ENCODE measurements around the gene FANCC. TPM values are rescaled to one million over a fixed set of nuclear protein-coding genes. Genes with fewer than 3 reads are reported as not detected.

Gene FANCC
- total and polyA plus RNA-seq, 2 donors (not counting 1 experiment from before 2014, with no cell fraction given) = 8.9 to 9.0 TPM

DNA sequence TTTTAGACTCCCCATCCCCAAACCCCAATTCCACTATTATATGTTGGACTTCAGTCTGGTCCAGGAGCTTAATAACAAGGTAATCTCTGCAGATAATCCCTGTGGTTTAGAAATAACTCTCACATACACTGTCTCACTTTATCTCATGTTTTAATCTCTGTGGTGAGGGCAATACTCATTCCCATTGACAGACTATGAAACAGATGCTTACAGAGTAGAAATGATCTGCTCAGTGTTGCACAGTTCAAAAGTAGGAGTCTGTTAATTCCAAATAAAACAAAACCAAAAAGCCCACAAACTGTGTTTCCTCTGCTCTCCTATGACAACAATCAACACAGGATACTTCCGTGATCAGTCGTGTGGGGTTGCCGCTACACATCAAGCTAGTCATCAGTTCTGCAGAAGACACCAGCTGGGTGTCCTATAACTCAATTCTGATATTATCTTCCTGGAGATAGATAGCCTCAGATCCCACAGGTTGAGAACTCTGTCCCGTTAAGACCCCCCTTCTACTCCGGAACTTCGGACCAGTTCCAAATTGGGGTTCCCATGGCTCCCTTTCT is 26.3 kb upstream of the FANCC start:
- no peak for TF ChIP-seq EZH2 (IDR thresholded peaks at IDR 0.05; ENCODE audit: low read length, missing control alignments)
- TF ChIP-seq, protein P1, sequence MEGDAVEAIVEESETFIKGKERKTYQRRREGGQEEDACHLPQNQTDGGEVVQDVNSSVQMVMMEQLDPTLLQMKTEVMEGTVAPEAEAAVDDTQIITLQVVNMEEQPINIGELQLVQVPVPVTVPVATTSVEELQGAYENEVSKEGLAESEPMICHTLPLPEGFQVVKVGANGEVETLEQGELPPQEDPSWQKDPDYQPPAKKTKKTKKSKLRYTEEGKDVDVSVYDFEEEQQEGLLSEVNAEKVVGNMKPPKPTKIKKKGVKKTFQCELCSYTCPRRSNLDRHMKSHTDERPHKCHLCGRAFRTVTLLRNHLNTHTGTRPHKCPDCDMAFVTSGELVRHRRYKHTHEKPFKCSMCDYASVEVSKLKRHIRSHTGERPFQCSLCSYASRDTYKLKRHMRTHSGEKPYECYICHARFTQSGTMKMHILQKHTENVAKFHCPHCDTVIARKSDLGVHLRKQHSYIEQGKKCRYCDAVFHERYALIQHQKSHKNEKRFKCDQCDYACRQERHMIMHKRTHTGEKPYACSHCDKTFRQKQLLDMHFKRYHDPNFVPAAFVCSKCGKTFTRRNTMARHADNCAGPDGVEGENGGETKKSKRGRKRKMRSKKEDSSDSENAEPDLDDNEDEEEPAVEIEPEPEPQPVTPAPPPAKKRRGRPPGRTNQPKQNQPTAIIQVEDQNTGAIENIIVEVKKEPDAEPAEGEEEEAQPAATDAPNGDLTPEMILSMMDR (conservative IDR thresholded peaks at IDR 0.05 in 1 of 2, IDR thresholded peaks at IDR 0.05 in 1 of 2; ENCODE audit: low read depth in 1 of 2, low read length in 2 of 2) = no peak
- no peaks in the 10 kb centered on the region for H3K27me3 ChIP-seq (ENCODE audit: control insufficient read depth, insufficient read depth, low read length)

DNA sequence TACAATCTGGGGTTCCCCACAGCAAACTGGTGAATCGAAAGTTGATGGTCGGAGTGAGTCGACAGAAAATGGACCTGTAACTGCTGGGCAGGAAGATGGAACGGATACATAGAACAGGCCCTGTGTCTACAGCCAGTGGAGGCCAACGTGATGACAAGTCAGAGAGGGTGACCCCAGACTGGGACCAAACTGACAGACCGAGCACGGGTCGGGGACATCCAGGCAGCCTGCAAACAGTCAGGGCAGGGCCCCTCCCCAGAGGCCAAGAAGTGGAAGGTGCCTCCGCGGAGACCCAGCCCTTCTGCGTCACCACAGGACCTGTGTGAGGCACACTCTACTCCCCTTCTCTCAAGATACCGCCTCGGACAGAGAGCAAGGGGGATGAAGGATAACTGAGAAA is 25.1 kb upstream of the FANCC start:
- Histone ChIP-seq H4K20me1 (ENCODE audit: control insufficient read depth, extremely low read depth, insufficient read depth, low read length) (no peaks in the 10 kb centered on the region), H3K36me3 (ENCODE audit: control insufficient read depth, insufficient read depth, low read length) (no peaks in the 10 kb centered on the region), H3K9me3 (ENCODE audit: control insufficient read depth, insufficient read depth, low read depth, low read length) (no peaks in the 10 kb centered on the region), H3K4me1 (ENCODE audit: control insufficient read depth, extremely low read depth, insufficient read depth, low read length) (no peaks in the 10 kb centered on the region), H3K4me2 (ENCODE audit: extremely low read depth, insufficient read depth, low read length) (no peak overlapping the region), H3K9ac (ENCODE audit: insufficient read depth, low read length) (no peak overlapping the region), H3K27ac (ENCODE audit: insufficient read depth, low read length) (no peak overlapping the region), H3K4me3 (replicated peaks in 1 of 4; ENCODE audit: control extremely low read depth in 1 of 4, insufficient read depth in 1 of 4, low read depth in 3 of 4, low read length in 4 of 4) (no peak overlapping the region), H3K79me2 (ENCODE audit: control insufficient read depth, insufficient read depth, low read length) (no peaks in the 10 kb centered on the region), H3K27me3 (ENCODE audit: control insufficient read depth, insufficient read depth, low read length) (no peaks in the 10 kb centered on the region), H2AFZ (ENCODE audit: low read length) (no peak overlapping the region)
- TF ChIP-seq, protein P1 (conservative IDR thresholded peaks at IDR 0.05 in 1 of 2, IDR thresholded peaks at IDR 0.05 in 1 of 2; ENCODE audit: low read depth in 1 of 2, low read length in 2 of 2) = no peak
- no peak for TF ChIP-seq EZH2 (IDR thresholded peaks at IDR 0.05; ENCODE audit: low read length, missing control alignments)
- no peak for DNase-seq (ENCODE audit: low read depth in 2 of 2)

More for the DNA sequence above, 26.3 kb upstream of the FANCC start:
- Histone ChIP-seq H3K9ac (ENCODE audit: insufficient read depth, low read length) (no peak overlapping the region), H3K4me1 (ENCODE audit: control insufficient read depth, extremely low read depth, insufficient read depth, low read length) (no peaks in the 10 kb centered on the region), H2AFZ (ENCODE audit: low read length) (no peak overlapping the region), H3K4me2 (ENCODE audit: extremely low read depth, insufficient read depth, low read length) (no peak overlapping the region), H3K36me3 (ENCODE audit: control insufficient read depth, insufficient read depth, low read length) (no peaks in the 10 kb centered on the region), H3K27ac (ENCODE audit: insufficient read depth, low read length) (no peak overlapping the region), H4K20me1 (ENCODE audit: control insufficient read depth, extremely low read depth, insufficient read depth, low read length) (no peaks in the 10 kb centered on the region), H3K9me3 (ENCODE audit: control insufficient read depth, insufficient read depth, low read depth, low read length) (no peaks in the 10 kb centered on the region), H3K79me2 (ENCODE audit: control insufficient read depth, insufficient read depth, low read length) (no peaks in the 10 kb centered on the region), H3K4me3 (replicated peaks in 1 of 4; ENCODE audit: control extremely low read depth in 1 of 4, insufficient read depth in 1 of 4, low read depth in 3 of 4, low read length in 4 of 4) (no peak overlapping the region)
- DNase-seq (ENCODE audit: low read depth in 2 of 2) = peak in 1 of 2 donors; percentile 23

DNA sequence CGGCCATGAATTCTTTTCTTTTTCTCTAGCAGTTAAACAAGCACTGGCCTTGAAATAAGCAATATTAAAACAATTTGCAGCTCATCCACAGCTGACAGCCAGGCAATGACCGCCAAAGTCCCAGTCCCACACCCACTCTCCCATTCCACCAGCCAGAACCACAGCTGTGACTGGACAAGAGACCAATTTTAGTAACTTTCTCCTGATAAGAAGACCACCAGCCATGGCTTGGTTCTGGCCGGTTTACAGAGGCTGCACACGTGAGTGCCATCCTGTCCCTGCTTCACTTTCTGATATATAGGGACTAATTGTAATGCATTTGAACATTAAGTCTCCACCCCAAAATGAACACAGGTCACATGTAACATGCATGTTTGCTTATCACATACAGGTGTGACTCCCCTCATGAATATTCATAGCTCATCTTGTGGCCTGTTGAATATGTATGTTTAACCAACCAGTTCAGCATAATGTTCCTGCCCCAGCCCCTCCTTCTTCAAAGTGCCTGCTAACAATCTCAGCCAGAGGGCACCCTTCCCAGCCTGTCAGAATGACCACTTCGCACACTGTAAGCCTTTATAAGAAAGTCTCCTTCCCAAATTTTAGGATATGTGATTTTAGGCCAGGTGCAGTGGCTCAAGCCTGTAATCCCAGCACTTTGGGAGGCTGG is 23.9 kb upstream of the FANCC start:
- TF ChIP-seq, protein P1 (conservative IDR thresholded peaks at IDR 0.05 in 1 of 2, IDR thresholded peaks at IDR 0.05 in 1 of 2; ENCODE audit: low read depth in 1 of 2, low read length in 2 of 2) = peak; percentile 35 to 61
- TF ChIP-seq EZH2 (IDR thresholded peaks at IDR 0.05; ENCODE audit: low read length, missing control alignments) = no peak
- Histone ChIP-seq H3K9me3 (ENCODE audit: control insufficient read depth, insufficient read depth, low read depth, low read length) (no peaks in the 10 kb centered on the region), H3K4me3 (replicated peaks in 1 of 4; ENCODE audit: control extremely low read depth in 1 of 4, insufficient read depth in 1 of 4, low read depth in 3 of 4, low read length in 4 of 4) (no peak overlapping the region), H3K79me2 (ENCODE audit: control insufficient read depth, insufficient read depth, low read length) (no peaks in the 10 kb centered on the region), H2AFZ (ENCODE audit: low read length) (no peak overlapping the region), H3K9ac (ENCODE audit: insufficient read depth, low read length) (no peak overlapping the region), H3K27ac (ENCODE audit: insufficient read depth, low read length) (no peak overlapping the region), H4K20me1 (ENCODE audit: control insufficient read depth, extremely low read depth, insufficient read depth, low read length) (no peaks in the 10 kb centered on the region), H3K4me1 (ENCODE audit: control insufficient read depth, extremely low read depth, insufficient read depth, low read length) (no peaks in the 10 kb centered on the region), H3K36me3 (ENCODE audit: control insufficient read depth, insufficient read depth, low read length) (no peaks in the 10 kb centered on the region), H3K4me2 (ENCODE audit: extremely low read depth, insufficient read depth, low read length) (no peak overlapping the region), H3K27me3 (ENCODE audit: control insufficient read depth, insufficient read depth, low read length) (no peaks in the 10 kb centered on the region)
- peak; percentile 14 to 65 for DNase-seq (ENCODE audit: low read depth in 2 of 2)
